HepG2 (cell line): Measurements from ENCODE around the gene URM1. TPM values are rescaled to one million over a fixed set of nuclear protein-coding genes. Genes with fewer than 3 reads are reported as not detected.

Experiments used
- ARID5B ChIP-seq: IDR thresholded peaks from 2 replicates; pipeline ENCODE4 v1.4.0; 2020; ENCODE audit warnings: mild to moderate bottlenecking, missing genetic modification reagents
- BHLHE40 ChIP-seq: IDR thresholded peaks from 2 replicates; pipeline ENCODE4 v1.6.1; 2011; ENCODE audit warnings: low read length, improper control_type of control experiment
- CENPBD1 ChIP-seq: sonication (generic); formaldehyde crosslinking; IDR thresholded peaks from 2 replicates; pipeline ENCODE4 v1.8.0; 2022; ENCODE audit warnings: missing genetic modification reagents, low read depth, mild to moderate bottlenecking, borderline replicate concordance
- EED ChIP-seq: sonication (generic); formaldehyde crosslinking; IDR thresholded peaks from 2 replicates; pipeline ENCODE4 v1.5.0; 2020; ENCODE audit warnings: mild to moderate bottlenecking, missing genetic modification reagents
- ESRRA ChIP-seq: sonication (generic); formaldehyde crosslinking; IDR thresholded peaks from 2 replicates; pipeline ENCODE4 v1.5.1; 2020; ENCODE audit warnings: mild to moderate bottlenecking, low read depth, missing genetic modification reagents
- HNRNPUL1 ChIP-seq: fragments of 200-400 bp; formaldehyde crosslinking; IDR thresholded peaks from 2 replicates; pipeline ENCODE4 v1.6.1; 2017; ENCODE audit warnings: low read depth, mild to moderate bottlenecking, low read length, moderate library complexity
- MEIS2 ChIP-seq: sonication (generic); formaldehyde crosslinking; IDR thresholded peaks from 2 replicates; pipeline ENCODE4 v1.9.0; 2021; ENCODE audit warnings: mild to moderate bottlenecking, missing genetic modification reagents
- NBN ChIP-seq: fragments of 450-650 bp; conservative IDR thresholded peaks from 2 replicates; pipeline ENCODE4 v1.6.1; 2017
- NR2F6 ChIP-seq, 2 experiments: IDR thresholded peaks; 2 replicates each; pipeline ENCODE4 v1.6.1; 2016; ENCODE audit warnings: antibody characterized with exemption in 1 of 2, mild to moderate bottlenecking in 1 of 2
- REPIN1 ChIP-seq: sonication (generic); formaldehyde crosslinking; IDR thresholded peaks from 2 replicates; pipeline ENCODE4 v1.8.0; 2022; ENCODE audit warnings: missing genetic modification reagents, low read depth, mild to moderate bottlenecking, borderline replicate concordance
- SPEN ChIP-seq: sonication (generic); formaldehyde crosslinking; IDR thresholded peaks from 2 replicates; pipeline ENCODE4 v1.5.1; 2020; ENCODE audit warnings: low read depth, mild to moderate bottlenecking, missing genetic modification reagents
- SRF ChIP-seq: IDR thresholded peaks from 2 replicates; pipeline ENCODE4 v1.6.1; 2011; ENCODE audit warnings: mild to moderate bottlenecking, low read depth, low read length, moderate library complexity
- ZEB1 ChIP-seq: IDR thresholded peaks from 2 replicates; pipeline ENCODE4 v1.6.1; 2012; ENCODE audit warnings: mild to moderate bottlenecking, low read depth, inconsistent platforms; ENCODE audit not compliant: insufficient replicate concordance
- ZFP1 ChIP-seq: IDR thresholded peaks from 2 replicates; pipeline ENCODE4 v1.6.1; 2016
- ZFP37 ChIP-seq: sonication (generic); formaldehyde crosslinking; IDR thresholded peaks from 2 replicates; pipeline ENCODE4 v1.4.0; 2020; ENCODE audit warnings: missing genetic modification reagents, borderline replicate concordance
- ZSCAN22 ChIP-seq: sonication (generic); formaldehyde crosslinking; IDR thresholded peaks from 2 replicates; pipeline ENCODE4 v1.4.0; 2020; ENCODE audit warnings: mild to moderate bottlenecking, missing genetic modification reagents
- polyA plus RNA-seq, 8 experiments: library from polyadenylated mRNA; depleted of rRNA in 3 of 8; stranded (reverse) in 7 of 8; unstranded in 1 of 8; fragments of >200 nt; fragmentation: Illumina TruSeq in 4 of 8; extraction: Trizol in 4 of 8; gene quantifications; 2 replicates each; pipeline versions ENCODE4 v1.2.1 to v1.2.3, GENCODE V29; 2011 to 2016; ENCODE audit warnings: low read depth in 4 of 8, missing spikeins in 1 of 8, mixed read lengths in 1 of 8; ENCODE audit not compliant: insufficient read depth in 1 of 8
- total RNA-seq, 5 experiments: library from RNA; depleted of rRNA; stranded (reverse); fragments of >200 nt; fragmentation: Illumina TruSeq; extraction: Trizol; gene quantifications; 2 replicates each; pipeline ENCODE4 v1.2.3, GENCODE V29; 2016; ENCODE audit warnings: low read depth in 1 of 5
- TF ChIP-seq, protein P1 (sequence below): sonication (generic); formaldehyde crosslinking; IDR thresholded peaks from 2 replicates; pipeline ENCODE4 v1.8.0; 2022; ENCODE audit warnings: mild to moderate bottlenecking, missing genetic modification reagents; ENCODE audit not compliant: insufficient replicate concordance
- TF ChIP-seq, protein P2 (sequence below): fragments of 450-650 bp; IDR thresholded peaks from 2 replicates; pipeline ENCODE4 v1.6.1; 2017
- TF ChIP-seq, protein P3 (sequence below): sonication (generic); formaldehyde crosslinking; IDR thresholded peaks from 2 replicates; pipeline ENCODE4 v1.4.0; 2020; ENCODE audit warnings: missing genetic modification reagents, low read depth, mild to moderate bottlenecking, borderline replicate concordance
- TF ChIP-seq, protein P4 (sequence below): sonication (generic); formaldehyde crosslinking; IDR thresholded peaks from 2 replicates; pipeline ENCODE4 v1.5.1; 2020; ENCODE audit warnings: missing genetic modification reagents, mild to moderate bottlenecking, borderline replicate concordance

URM1 gene
- total and polyA plus RNA-seq, 2 of the 13 experiments (the other 11 are each of a cell fraction or from before 2014, with no cell fraction given), result 37.1 to 41.3 TPM

- TF ChIP-seq, protein P1, sequence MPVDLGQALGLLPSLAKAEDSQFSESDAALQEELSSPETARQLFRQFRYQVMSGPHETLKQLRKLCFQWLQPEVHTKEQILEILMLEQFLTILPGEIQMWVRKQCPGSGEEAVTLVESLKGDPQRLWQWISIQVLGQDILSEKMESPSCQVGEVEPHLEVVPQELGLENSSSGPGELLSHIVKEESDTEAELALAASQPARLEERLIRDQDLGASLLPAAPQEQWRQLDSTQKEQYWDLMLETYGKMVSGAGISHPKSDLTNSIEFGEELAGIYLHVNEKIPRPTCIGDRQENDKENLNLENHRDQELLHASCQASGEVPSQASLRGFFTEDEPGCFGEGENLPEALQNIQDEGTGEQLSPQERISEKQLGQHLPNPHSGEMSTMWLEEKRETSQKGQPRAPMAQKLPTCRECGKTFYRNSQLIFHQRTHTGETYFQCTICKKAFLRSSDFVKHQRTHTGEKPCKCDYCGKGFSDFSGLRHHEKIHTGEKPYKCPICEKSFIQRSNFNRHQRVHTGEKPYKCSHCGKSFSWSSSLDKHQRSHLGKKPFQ (CRISPR knock-in tag), result no peak
- TF ChIP-seq, protein P2, sequence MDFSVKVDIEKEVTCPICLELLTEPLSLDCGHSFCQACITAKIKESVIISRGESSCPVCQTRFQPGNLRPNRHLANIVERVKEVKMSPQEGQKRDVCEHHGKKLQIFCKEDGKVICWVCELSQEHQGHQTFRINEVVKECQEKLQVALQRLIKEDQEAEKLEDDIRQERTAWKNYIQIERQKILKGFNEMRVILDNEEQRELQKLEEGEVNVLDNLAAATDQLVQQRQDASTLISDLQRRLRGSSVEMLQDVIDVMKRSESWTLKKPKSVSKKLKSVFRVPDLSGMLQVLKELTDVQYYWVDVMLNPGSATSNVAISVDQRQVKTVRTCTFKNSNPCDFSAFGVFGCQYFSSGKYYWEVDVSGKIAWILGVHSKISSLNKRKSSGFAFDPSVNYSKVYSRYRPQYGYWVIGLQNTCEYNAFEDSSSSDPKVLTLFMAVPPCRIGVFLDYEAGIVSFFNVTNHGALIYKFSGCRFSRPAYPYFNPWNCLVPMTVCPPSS, result no peak
- TF ChIP-seq SPEN (CRISPR knock-in tag), result peak; percentile 56; the same call in 1 of the 2 replicates
- TF ChIP-seq MEIS2 (CRISPR knock-in tag), result peak; percentile 31; the same call in 1 of the 2 replicates
- TF ChIP-seq, protein P3, sequence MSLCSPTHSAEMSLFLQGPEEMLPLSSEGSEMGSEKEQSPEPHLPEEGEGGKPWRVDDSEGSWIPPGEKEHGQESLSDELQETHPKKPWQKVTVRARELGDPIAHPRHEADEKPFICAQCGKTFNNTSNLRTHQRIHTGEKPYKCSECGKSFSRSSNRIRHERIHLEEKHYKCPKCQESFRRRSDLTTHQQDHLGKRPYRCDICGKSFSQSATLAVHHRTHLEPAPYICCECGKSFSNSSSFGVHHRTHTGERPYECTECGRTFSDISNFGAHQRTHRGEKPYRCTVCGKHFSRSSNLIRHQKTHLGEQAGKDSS (CRISPR knock-in tag), result no peak
- no peak for TF ChIP-seq NBN
- 0 out of 2 replicates have a peak, but pooled peaks have one; percentile 36 for TF ChIP-seq ZFP37 (CRISPR knock-in tag)
- no peak for TF ChIP-seq ZFP1 (CRISPR knock-in tag)
- no peak for TF ChIP-seq EED
- TF ChIP-seq ARID5B (CRISPR knock-in tag), result peak; percentile 57; the same call in 1 of the 2 replicates
- TF ChIP-seq SRF, result no peak
- 0 out of 2 replicates have a peak, but pooled peaks have one; percentile 21 for TF ChIP-seq REPIN1 (CRISPR knock-in tag)
- TF ChIP-seq NR2F6 (IDR thresholded peaks at IDR 0.05), result no peak
- TF ChIP-seq NR2F6 (CRISPR knock-in tag; IDR thresholded peaks at IDR 0.05), result no peak
- no peak for TF ChIP-seq ZEB1
- no peak for TF ChIP-seq ESRRA (CRISPR knock-in tag)
- no peak for TF ChIP-seq HNRNPUL1
- TF ChIP-seq, protein P4, sequence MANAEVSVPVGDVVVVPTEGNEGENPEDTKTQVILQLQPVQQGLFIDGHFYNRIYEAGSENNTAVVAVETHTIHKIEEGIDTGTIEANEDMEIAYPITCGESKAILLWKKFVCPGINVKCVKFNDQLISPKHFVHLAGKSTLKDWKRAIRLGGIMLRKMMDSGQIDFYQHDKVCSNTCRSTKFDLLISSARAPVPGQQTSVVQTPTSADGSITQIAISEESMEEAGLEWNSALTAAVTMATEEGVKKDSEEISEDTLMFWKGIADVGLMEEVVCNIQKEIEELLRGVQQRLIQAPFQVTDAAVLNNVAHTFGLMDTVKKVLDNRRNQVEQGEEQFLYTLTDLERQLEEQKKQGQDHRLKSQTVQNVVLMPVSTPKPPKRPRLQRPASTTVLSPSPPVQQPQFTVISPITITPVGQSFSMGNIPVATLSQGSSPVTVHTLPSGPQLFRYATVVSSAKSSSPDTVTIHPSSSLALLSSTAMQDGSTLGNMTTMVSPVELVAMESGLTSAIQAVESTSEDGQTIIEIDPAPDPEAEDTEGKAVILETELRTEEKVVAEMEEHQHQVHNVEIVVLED (CRISPR knock-in tag), result no peak
- no peak for TF ChIP-seq BHLHE40
- TF ChIP-seq CENPBD1, result no peak
- no peak for TF ChIP-seq ZSCAN22
Measured at GRCh38 chr9:128420060-128420650, 49.0 kb downstream of the URM1 start (continued).
